Parietal lobe (tissue), 1 donor: Measurements from ENCODE around the gene ZNF208. TPM values are rescaled to one million over a fixed set of nuclear protein-coding genes. Genes with fewer than 3 reads are reported as not detected.

Experiments used
- total RNA-seq: library from RNA; depleted of rRNA; stranded (reverse); fragments of >200 nt; gene quantifications from one replicate; pipeline ENCODE4 v1.2.3, GENCODE V29; 2014

ZNF208 gene
- 14.7 TPM for total RNA-seq

GRCh38 chr19:22010437-22011143, at the start of gene ZNF208:
Gene ZNF208, minus strand, starts transcription at chr19:22010943. Its CDS starts 149 bp downstream, at chr19:22010794.

Other genes with a start within 250 kb of the ZNF208 start
- gene ZNF100, start 243.4 kb downstream of the ZNF208 start, total RNA-seq = 21.0 TPM
- gene ZNF43, start 174.8 kb downstream of the ZNF208 start, total RNA-seq = 56.7 TPM
- gene ZNF257, start 41.5 kb upstream of the ZNF208 start, total RNA-seq = 4.4 TPM
- gene ZNF676, start 186.0 kb upstream of the ZNF208 start, total RNA-seq = 0.63 TPM